Measurements from ENCODE around the gene AMMECR1.

AMMECR1 gene

DNA sequence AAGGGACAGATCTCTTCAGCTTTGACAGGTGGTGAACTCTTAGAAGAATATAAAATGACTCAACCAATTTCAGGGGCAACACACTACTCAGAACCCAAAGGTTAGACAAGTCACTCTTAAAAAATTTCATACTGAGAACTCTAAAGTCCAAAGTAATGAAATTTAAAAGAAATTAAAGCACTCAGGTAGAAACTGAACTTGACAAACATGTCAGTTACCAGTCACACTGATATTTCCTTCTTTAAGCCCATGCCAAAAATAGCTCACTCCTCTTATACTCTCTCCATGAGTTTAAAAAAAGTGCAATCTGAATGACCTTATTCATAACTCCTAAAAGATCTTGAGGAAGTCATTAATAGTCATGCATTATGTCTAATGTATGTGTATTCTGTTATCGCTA lies 40.3 kb downstream of the AMMECR1 start:
- DNase-seq (ENCODE audit: low spot score), result no peak
- no peak for TF ChIP-seq CTCF (IDR thresholded peaks at IDR 0.05; ENCODE audit: extremely low read depth, missing control alignments)

DNA sequence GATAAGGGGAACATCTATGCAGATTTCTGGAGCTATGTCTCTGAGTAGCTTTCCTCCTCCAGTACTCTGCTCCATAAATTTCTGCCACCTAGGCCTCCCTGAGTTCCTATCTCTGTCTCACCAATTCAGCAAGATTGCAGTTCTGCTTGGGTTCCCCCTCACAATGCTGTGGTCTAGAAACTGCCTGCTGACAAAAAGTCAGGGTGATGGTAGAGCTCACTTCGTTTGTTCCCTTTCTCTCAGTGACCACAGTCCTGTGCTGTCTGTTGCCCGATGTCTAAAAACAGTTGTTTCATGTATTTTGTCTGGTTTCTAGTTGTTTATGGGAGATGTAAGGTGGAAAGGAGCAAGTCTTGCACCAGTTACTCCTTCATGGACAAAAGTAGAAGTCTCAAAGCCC lies 41.1 kb downstream of the AMMECR1 start:
- DNase-seq (ENCODE audit: low spot score), result peak; percentile 19
- no peak for TF ChIP-seq CTCF (IDR thresholded peaks at IDR 0.05; ENCODE audit: extremely low read depth, missing control alignments)

DNA sequence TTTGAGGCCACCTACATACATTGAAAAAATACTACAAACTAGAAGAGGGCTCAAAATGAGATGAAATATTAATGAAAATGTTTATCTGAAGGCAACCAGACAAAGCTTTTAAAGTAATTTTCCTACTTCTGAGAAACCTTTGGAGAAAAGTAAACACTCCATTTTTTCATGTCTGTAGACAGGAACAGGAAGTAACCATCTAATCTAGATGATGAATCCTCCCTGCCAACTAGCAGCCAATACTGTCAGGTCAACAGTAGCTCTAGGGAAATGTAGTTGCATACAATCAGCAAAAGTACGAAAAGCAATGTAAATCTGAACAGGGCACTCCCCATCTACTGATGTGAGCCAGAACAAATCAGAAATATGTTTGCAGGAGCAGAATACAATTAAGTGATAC lies 49.0 kb downstream of the AMMECR1 start:
- no peak for TF ChIP-seq CTCF (IDR thresholded peaks at IDR 0.05; ENCODE audit: extremely low read depth, missing control alignments)
- DNase-seq (ENCODE audit: low spot score), result no peak

DNA sequence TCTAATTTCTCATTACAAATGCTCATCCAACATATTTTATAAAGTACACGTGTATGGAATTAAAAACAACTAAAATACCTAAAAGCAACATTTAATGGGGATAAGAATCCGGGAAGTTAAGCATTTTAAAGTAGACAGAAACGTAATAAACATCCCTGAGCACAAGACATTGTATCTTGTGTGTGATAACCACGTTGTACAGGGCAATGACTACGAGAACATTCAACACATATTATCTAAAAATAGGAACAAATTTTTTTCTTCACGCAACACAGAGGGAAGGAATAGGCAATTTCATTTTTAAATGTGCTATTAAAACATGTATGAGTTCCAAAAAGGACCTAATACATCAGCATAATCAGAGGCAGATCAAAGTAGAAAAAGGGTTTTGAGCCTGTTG lies 49.5 kb downstream of the AMMECR1 start:
- no peak for TF ChIP-seq CTCF (IDR thresholded peaks at IDR 0.05; ENCODE audit: extremely low read depth, missing control alignments)

GRCh38 chrX:110267874-110268273 lies 50.0 kb downstream of the AMMECR1 start:
- TF ChIP-seq CTCF (IDR thresholded peaks at IDR 0.05; ENCODE audit: extremely low read depth, missing control alignments), result no peak
- no peak for DNase-seq (ENCODE audit: low spot score)

More for the DNA sequence above, 49.5 kb downstream of the AMMECR1 start:
- no peak for DNase-seq (ENCODE audit: low spot score)

- TF ChIP-seq CTCF (IDR thresholded peaks at IDR 0.05; ENCODE audit: extremely low read depth, missing control alignments), result no peak
- no peak for DNase-seq (ENCODE audit: low spot score)
Measured at GRCh38 chrX:110265661-110266060, 52.2 kb downstream of the AMMECR1 start.

GRCh38 chrX:110259117-110259516 lies 58.8 kb downstream of the AMMECR1 start:
- DNase-seq (ENCODE audit: low spot score), result no peak
- no peak for TF ChIP-seq CTCF (IDR thresholded peaks at IDR 0.05; ENCODE audit: extremely low read depth, missing control alignments)
